Common myeloid progenitor, CD34-positive (primary cell): ENCODE results near the gene ZNF282.

Experiments
- CTCF ChIA-PET: fragments of 350-600 bp; sonication (Branson Sonifier 250); formaldehyde crosslinking; loops from one replicate; lab custom pipeline; 2021; ENCODE audit warnings: antibody characterized with exemption; lab: Charles Lee
- POLR2A ChIA-PET: fragments of 350-600 bp; sonication (Branson Sonifier 250); formaldehyde crosslinking; loops from one replicate; lab custom pipeline; 2021; ENCODE audit warnings: antibody characterized with exemption; lab: Charles Lee
- DNase-seq, 3 donors: peaks; one replicate each; pipeline versions ENCODE4 v3.0.0 to v3.0.0-alpha.2; 2013
- H3K27ac ChIP-seq, 2 experiments: 1 replicate in 1 of 2; 2 replicates in 1 of 2; pipeline ENCODE4 v1.7.0; 2013; ENCODE audit warnings: inconsistent platforms in 2 of 2, low read length in 2 of 2, mild to moderate bottlenecking in 2 of 2, low read depth in 1 of 2, moderate library complexity in 1 of 2; ENCODE audit not compliant: severe bottlenecking in 2 of 2, insufficient read depth in 1 of 2, poor library complexity in 1 of 2
- H3K27me3 ChIP-seq, 5 experiments: replicated peaks in 2 of 5; 1 replicate in 3 of 5; 2 replicates in 2 of 5; pipeline versions ENCODE4 v1.6.1 to v1.7.0; 2013; ENCODE audit warnings: low read length in 4 of 5, mild to moderate bottlenecking in 2 of 5, moderate library complexity in 2 of 5, inconsistent platforms in 1 of 5; ENCODE audit not compliant: insufficient read depth in 5 of 5, control insufficient read depth in 4 of 5
- H3K36me3 ChIP-seq, 4 experiments: 1 replicate in 2 of 4; 2 replicates in 2 of 4; pipeline versions ENCODE4 v1.6.1 to v1.7.0; 2013; ENCODE audit warnings: low read length in 3 of 4, control low read depth in 1 of 4, mild to moderate bottlenecking in 1 of 4; ENCODE audit not compliant: control insufficient read depth in 4 of 4, insufficient read depth in 4 of 4
- H3K4me1 ChIP-seq, 4 experiments: 1 replicate in 3 of 4; 2 replicates in 1 of 4; pipeline versions ENCODE4 v1.6.1 to v1.7.1; 2013; ENCODE audit warnings: low read length in 3 of 4, mild to moderate bottlenecking in 3 of 4, control low read depth in 1 of 4, inconsistent platforms in 1 of 4, moderate library complexity in 1 of 4; ENCODE audit not compliant: control insufficient read depth in 4 of 4, insufficient read depth in 4 of 4; ENCODE audit errors: control extremely low read depth in 1 of 4
- H3K4me3 ChIP-seq, 7 experiments: 1 replicate in 4 of 7; 2 replicates in 3 of 7; pipeline versions ENCODE4 v1.5.1 to v1.7.0; 2013; ENCODE audit warnings: mild to moderate bottlenecking in 7 of 7, low read length in 6 of 7, moderate library complexity in 6 of 7, inconsistent platforms in 2 of 7, low read depth in 2 of 7, control low read depth in 1 of 7; ENCODE audit not compliant: insufficient read depth in 4 of 7, control insufficient read depth in 1 of 7; ENCODE audit errors: extremely low read depth in 1 of 7
- H3K9me3 ChIP-seq, 5 experiments: 1 replicate in 4 of 5; 2 replicates in 1 of 5; pipeline versions ENCODE4 v1.6.1 to v1.7.1; 2013; ENCODE audit warnings: low read length in 4 of 5, mild to moderate bottlenecking in 2 of 5, inconsistent platforms in 1 of 5, low read depth in 1 of 5, moderate library complexity in 1 of 5; ENCODE audit not compliant: control insufficient read depth in 4 of 5, insufficient read depth in 2 of 5; ENCODE audit errors: control extremely low read depth in 1 of 5
- WGBS: methylation state at CpG from one replicate; pipeline ENCODE4 v1.1.5; 2013; ENCODE audit not compliant: insufficient coverage; 5-methylcytosine and 5-hydroxymethylcytosine counted together

Gene ZNF282

GRCh38 chr7:149214020-149214720 is 18.8 kb downstream of the ZNF282 start:
- H3K4me3 ChIP-seq: no peak overlapping the region
- no peak overlapping the region for H3K27ac ChIP-seq
- H3K36me3 ChIP-seq: peaks cover 24 to 95% (median 77%) of the 10 kb centered on the region in 4 experiments
- no peaks in the 10 kb centered on the region for H3K27me3 ChIP-seq
- CTCF ChIA-PET: interaction anchor here (0.6 to 1.8 kb wide), 4 partner anchors 15 to 268 kb away, joined by 3 to 5 read pairs (median 4); partner anchors contain the start of gene ZNF282
- 98% methylated on average over 4 of the region's 7 CpGs for WGBS
- no peaks in the 10 kb centered on the region for H3K9me3 ChIP-seq
- POLR2A ChIA-PET: interaction anchor here (0.6 kb wide), 1 partner anchor 19 kb away, joined by 3 read pairs; the partner anchor contains the start of gene ZNF282
- H3K4me1 ChIP-seq: no peaks in the 10 kb centered on the region
- DNase-seq: no peak

- Histone ChIP-seq H3K27me3 (no peaks in the 10 kb centered on the region), H3K36me3 (peaks cover 21 to 91% (median 69%) of the 10 kb centered on the region in 4 experiments), H3K27ac (no peak overlapping the region), H3K9me3 (no peaks in the 10 kb centered on the region), H3K4me1 (no peaks in the 10 kb centered on the region), H3K4me3 (no peak overlapping the region)
- DNase-seq: no peak
- ChIA-PET POLR2A (no interaction called here), CTCF (interaction anchor here (0.7 kb wide), 1 partner anchor 10 kb away, joined by 3 read pairs; no protein-coding TSS in a partner anchor)
- 90% methylated on average over 2 of the region's 2 CpGs for WGBS
Observed at GRCh38 chr7:149216402-149216801, 21.1 kb downstream of the ZNF282 start.

GRCh38 chr7:149217570-149217969 is 22.2 kb downstream of the ZNF282 start:
- no peaks in the 10 kb centered on the region for H3K27me3 ChIP-seq
- no peaks in the 10 kb centered on the region for H3K9me3 ChIP-seq
- ChIA-PET POLR2A (no interaction called here), CTCF (no interaction called here)
- H3K27ac ChIP-seq: no peak overlapping the region
- H3K4me3 ChIP-seq: no peak overlapping the region
- H3K4me1 ChIP-seq: no peaks in the 10 kb centered on the region
- no peak for DNase-seq
- peaks cover 18 to 88% (median 66%) of the 10 kb centered on the region in 4 experiments for H3K36me3 ChIP-seq
- 95% methylated on average over 6 of the region's 6 CpGs for WGBS

GRCh38 chr7:149218469-149219420 is 23.4 kb downstream of the ZNF282 start:
- POLR2A ChIA-PET: no interaction called here

GRCh38 chr7:149220534-149220933 is 25.2 kb downstream of the ZNF282 start:
- Histone ChIP-seq H3K4me3 (no peak overlapping the region), H3K4me1 (no peaks in the 10 kb centered on the region), H3K27me3 (no peaks in the 10 kb centered on the region), H3K36me3 (peaks cover 14 to 82% (median 57%) of the 10 kb centered on the region in 4 experiments), H3K27ac (no peak overlapping the region), H3K9me3 (peaks cover 0 to 6% (median 0%) of the 10 kb centered on the region in 5 experiments)
- CTCF ChIA-PET: no interaction called here
- POLR2A ChIA-PET: no interaction called here
- DNase-seq: no peak
- WGBS: 81% methylated on average over 5 of the region's 6 CpGs

More at GRCh38 chr7:149218469-149219420, 23.4 kb downstream of the ZNF282 start:
- CTCF ChIA-PET: interaction anchor here (0.6 to 1.4 kb wide), 3 partner anchors 8 to 14 kb away, joined by 3 read pairs; no protein-coding TSS in a partner anchor
- WGBS: 100% methylated on average over 6 of the region's 10 CpGs
- H3K36me3 ChIP-seq: peaks cover 19 to 82% (median 56%) of the 10 kb centered on the region in 4 experiments
- no peaks in the 10 kb centered on the region for H3K4me1 ChIP-seq
- no peak overlapping the region for H3K4me3 ChIP-seq
- no peak overlapping the region for H3K27ac ChIP-seq
- no peaks in the 10 kb centered on the region for H3K9me3 ChIP-seq
- no peak for DNase-seq
- H3K27me3 ChIP-seq: no peaks in the 10 kb centered on the region

- peaks cover 0 to 6% (median 0%) of the 10 kb centered on the region in 5 experiments for H3K9me3 ChIP-seq
- DNase-seq: no peak
- ChIA-PET POLR2A (no interaction called here), CTCF (interaction anchor here (0.6 kb wide), 1 partner anchor 357 kb away, joined by 3 read pairs; no protein-coding TSS in a partner anchor)
- H3K36me3 ChIP-seq: peaks cover 13 to 70% (median 46%) of the 10 kb centered on the region in 4 experiments
- no peaks in the 10 kb centered on the region for H3K27me3 ChIP-seq
- H3K4me1 ChIP-seq: no peaks in the 10 kb centered on the region
- H3K27ac ChIP-seq: no peak overlapping the region
- H3K4me3 ChIP-seq: no peak overlapping the region
- 98% methylated on average over 8 of the region's 8 CpGs for WGBS
Observed at GRCh38 chr7:149223176-149223575, 27.8 kb downstream of the ZNF282 start.
